GM21737 (cell line): Measurements from ENCODE around the gene GABRD.

Source experiments
- ATAC-seq: cut with Tn5 transposase; IDR thresholded peaks from one replicate; pipeline ENCODE4 v1.9.1; 2021; ENCODE audit warnings: mild to moderate bottlenecking, moderate library complexity; ENCODE audit not compliant: unreplicated experiment

The GABRD gene

GRCh38 chr1:2073382-2074230, 54.5 kb downstream of the GABRD start:
- no peak for ATAC-seq

GRCh38 chr1:2074396-2074795, 55.3 kb downstream of the GABRD start:
- ATAC-seq = no peak

DNA sequence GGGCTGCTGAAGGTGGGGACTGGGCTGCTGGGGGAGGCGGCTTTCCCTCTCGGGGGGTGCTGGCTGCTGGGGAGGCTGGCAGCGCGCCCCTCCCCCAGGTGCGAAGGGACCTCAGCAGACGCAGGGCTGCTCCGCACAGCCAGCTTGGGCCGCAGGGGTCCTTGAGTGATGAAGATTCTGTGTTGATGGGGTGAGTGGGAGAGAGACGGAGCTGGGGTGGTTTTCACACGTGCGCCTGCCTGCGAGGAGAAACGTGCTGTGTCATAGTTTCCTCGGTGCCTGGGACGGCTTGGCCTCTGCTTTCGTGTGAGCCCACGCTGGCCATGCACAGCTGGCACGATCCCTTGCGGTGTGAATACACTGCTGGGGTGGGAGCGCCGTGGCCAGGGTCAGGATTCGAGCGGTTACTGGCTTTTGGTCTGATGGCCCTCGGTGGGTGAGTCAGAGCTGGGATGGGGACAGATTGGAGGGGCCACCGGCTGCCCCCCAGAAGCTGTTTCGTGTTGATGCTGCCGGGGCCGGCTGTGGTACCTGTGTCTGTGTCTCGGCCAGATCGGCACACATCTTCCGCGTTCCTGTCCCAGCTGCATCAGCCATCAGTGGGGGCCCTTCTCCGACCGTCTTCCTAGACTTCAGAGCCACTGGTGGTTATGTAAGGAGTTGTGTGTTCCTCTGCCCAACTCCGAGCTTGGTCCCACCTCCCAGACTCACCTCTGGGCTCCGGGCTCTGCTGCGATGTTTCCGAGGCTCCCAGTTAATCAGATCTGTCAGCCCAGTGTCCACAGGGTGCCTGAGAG, 56.0 kb downstream of the GABRD start:
- ATAC-seq = no peak

- no peak for ATAC-seq
Observed at GRCh38 chr1:2076826-2077225, 57.7 kb downstream of the GABRD start.

DNA sequence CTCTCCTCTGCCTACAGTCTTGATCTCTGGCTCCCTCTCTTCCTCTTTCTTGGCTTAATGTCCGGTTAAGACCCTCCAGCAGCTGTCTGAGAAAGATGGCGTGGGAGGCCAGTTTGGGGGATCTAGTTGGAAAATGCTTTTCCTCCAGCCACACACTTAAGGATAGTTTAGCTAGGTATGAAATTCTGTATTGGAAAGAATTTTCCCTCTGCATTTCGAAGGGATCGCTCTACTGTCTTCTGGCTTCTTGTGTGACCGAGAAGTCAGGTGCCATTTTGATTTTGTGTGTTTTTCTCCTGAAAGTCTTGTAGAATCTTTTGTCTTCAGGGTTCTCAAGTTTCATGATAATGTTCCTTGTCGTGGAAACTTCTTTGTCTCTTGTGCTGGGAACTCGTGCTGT, 59.0 kb downstream of the GABRD start:
- no peak for ATAC-seq

DNA sequence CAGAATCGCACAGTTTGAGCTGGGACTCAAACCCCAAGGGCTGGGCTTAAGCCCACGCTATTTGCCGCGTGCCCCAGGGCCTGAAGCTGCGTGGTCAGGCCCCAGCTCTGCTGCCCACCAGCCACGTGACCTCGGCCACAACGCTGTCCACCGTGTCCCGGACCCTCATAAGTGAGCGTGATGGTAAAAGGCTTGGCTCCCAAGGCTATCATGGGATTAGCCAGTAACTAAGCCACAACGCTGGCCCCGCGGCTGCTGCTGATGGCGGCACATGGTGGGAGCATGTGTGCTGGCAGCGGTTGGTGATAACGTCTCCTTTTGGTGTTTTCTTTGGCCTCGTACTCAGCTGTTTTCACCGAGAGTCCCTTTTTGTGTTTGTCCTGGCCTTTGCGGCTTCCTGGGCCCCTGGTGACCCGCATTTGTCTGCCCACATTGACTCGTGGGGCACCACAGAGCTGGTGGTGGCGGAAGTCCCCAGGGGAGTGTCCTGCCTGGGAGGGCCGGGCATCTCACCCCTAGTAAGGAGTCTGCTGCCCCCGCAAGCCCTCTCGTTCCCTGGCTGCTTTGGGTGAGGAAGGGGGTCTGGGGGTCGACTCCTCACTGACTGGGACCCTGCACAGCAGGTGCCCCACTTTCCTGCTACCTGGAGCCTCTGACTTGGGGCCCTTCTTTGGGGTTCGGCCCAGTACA, 60.4 kb downstream of the GABRD start:
- ATAC-seq = no peak

DNA sequence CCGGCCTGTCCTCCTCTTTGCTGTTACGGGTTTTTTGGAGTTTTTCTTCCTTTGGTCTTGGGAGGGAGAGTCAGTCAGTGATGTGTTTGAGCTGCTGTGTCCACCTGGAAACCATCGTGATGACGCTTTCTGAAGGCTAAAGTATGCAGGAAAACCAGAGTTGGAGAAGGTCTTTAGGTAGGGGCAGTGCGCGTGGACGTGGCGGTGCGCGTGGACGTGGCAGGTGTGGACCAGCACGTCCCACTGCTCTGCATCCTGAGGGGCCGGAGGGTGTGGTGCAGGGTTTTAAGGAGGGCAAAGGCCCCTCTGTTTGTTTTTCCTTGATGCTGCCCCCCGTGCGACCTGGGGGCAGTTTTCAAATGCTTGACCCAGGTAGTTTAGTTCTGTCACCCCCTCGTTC, 61.0 kb downstream of the GABRD start:
- no peak for ATAC-seq
